Stimulated activated CD4-positive, alpha-beta T cell treated with anti-CD3 and anti-CD28 coated beads, Interleukin-15, amount 100 ng/mL, for 24 hours (primary cell): ENCODE data around the gene SCOC.
A peak's percentile ranks its signal among the peaks of the same experiment; 100 is the strongest.
"Not testable (repeated sequence)": the region's sequence is repeated elsewhere in the genome, so short reads cannot be mapped to it uniquely, and the experiment has no call there.

Experiments used
- DNase-seq: peaks from one replicate; pipeline ENCODE4 v3.0.0-alpha.2; 2020

Gene SCOC

DNA sequence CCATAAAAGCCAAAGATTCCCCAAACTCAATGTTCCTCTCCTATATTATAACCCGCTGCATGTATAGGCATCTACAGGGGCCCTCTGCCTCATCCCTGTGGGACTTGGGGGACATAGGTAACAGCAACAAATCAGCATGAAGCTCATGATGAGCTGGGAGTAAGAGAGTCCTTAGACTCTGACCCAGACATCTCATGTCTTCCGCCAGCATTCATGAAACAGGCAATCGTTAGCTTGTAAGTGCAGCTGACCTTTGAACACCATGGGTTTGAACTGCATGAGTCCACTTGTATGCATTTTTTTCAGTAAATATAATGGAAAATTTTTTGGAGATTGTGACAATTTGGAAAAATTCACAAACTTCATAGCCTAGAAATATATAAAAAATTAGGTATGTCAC is 10.4 kb upstream of the SCOC start:
- DNase-seq: no peak

- DNase-seq: no peak
Measured at GRCh38 chr4:140363558-140363957, 9.9 kb upstream of the SCOC start.

- DNase-seq: no peak
Measured at GRCh38 chr4:140367738-140368137, 5.7 kb upstream of the SCOC start.

GRCh38 chr4:140368686-140369085 is 4.8 kb upstream of the SCOC start:
- no peak for DNase-seq

GRCh38 chr4:140372751-140373327 is 607 bp upstream of the SCOC start:
- peak; percentile 35 for DNase-seq

DNA sequence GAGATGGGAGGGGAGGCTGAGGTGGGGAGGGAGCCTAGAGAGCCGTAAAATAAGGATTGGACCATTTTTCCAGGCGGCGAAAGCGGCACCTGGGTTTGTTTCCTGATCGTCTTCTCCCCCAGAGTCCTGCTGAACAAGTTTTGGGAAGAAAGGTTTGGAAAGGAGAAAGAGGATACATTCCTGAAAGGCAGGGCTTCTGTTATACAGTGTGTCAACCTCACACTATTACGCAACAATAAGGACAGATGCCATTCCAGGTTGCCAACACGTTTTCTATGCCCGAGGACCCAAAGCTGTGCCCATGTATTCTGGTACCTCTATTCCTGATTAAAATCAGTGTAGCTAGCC is 658 bp downstream of the SCOC start:
- no peak for DNase-seq

GRCh38 chr4:140382732-140383131 is 9.3 kb downstream of the SCOC start:
- no peak for DNase-seq

GRCh38 chr4:140388015-140388414 is 14.6 kb downstream of the SCOC start:
- no peak for DNase-seq

- no peak for DNase-seq
Measured at GRCh38 chr4:140395668-140396067, 22.2 kb downstream of the SCOC start.

DNA sequence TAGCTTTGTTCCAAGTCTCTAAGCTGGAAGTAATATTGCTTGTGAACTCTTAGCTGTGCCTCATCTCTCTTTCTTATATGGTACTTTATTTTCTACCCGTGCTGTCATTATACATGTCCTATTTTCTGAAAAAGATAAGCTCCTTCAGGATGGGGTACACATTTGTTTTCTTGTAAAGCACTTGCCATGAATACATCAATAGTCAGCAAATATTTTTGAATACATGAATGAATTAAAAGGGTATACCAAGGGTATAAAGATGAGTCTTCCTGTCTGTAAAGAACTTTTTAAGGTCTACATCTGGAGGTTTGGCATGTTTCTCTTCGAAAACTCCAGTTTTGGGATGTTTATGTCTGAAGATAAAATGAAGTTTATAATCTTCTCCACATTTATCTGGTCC is 26.7 kb downstream of the SCOC start:
- DNase-seq: no peak

DNA sequence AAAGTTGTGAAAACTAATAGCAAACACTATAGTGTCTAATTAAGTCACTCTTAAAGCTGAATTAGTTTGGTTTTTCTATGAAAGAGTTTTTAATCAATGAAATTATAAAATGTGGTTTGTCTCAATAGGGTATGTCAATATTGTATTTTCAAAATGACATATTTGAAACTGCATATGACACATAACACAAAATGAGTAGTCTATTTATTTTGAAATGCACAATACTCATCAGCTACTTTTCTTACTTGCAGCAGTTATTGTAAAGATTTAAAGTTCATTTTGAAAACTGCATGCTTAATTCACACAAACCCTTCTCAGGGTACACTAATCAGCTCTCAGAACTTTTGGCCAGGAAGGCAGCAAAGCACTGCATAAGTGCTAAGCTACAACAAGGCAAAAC is 32.8 kb downstream of the SCOC start:
- no peak for DNase-seq

- DNase-seq: no peak
Measured at GRCh38 chr4:140408974-140409373, 35.5 kb downstream of the SCOC start.

- DNase-seq: not testable (repeated sequence)
Measured at GRCh38 chr4:140413130-140413969, 39.9 kb downstream of the SCOC start.

DNA sequence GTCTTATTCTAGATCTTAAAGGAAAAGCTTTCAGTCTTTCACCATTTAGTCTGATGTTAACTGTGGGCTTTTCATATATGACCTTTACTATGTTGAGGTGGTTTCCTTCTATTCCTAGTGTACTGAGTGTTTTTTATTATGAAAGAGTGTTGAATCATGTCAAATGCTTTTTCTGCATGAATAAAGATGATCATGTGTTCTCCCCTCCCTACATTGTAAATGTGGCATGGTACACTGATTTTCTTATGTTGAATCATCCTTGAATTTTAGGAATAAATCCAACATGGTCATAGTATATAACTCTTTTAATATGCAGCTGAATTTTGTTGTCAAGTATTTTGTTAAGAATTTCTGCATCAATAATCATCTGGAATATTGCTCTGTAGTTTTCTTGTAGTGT is 49.7 kb downstream of the SCOC start:
- no peak for DNase-seq

DNA sequence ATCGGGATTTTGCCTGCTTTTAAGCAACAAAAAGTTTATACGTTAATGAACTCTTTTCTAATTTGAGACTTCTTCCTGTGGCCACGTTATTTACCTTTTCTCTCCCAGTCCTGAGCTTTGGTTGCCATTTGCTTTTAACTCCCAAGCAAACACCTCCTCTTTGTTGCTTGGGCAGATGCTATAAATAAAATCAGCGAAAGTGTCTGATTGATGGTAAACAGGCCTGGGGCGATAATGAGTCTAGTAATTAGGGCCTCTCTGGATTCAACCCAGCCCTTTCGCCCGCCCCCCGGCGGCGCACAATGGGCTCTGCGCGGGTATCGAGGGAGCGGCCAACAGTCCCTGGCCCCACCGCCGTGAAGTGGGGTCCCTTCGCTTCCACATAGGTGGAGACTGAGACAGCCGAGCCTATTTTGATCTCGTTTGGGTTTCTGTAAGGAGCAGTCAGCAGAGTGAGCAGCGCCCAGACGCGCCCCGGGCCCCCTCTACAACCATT is 53.2 kb downstream of the SCOC start:
- no peak for DNase-seq

GRCh38 chr4:140427106-140427918 is 53.9 kb downstream of the SCOC start, which contains the start of gene CLGN:
Gene CLGN (minus strand): TSS chr4:140427648. CDS start chr4:140413078, 14,570 bp downstream.
- DNase-seq: peak; percentile 78

- DNase-seq: no peak
Measured at GRCh38 chr4:140427919-140428471, 54.5 kb downstream of the SCOC start.
